Measurements from ENCODE around the gene AGXT. TPM values are rescaled to one million over a fixed set of nuclear protein-coding genes. Genes with fewer than 3 reads are reported as not detected.

Gene AGXT
- total RNA-seq, 1 experiment from 2014 or later: 0.16 TPM

GRCh38 chr2:240890691-240891090 lies 22.1 kb downstream of the AGXT start:
- in situ Hi-C loops (cut with HindIII; ENCODE audit: low pct_unique_long_range_greater_than_20kb, low sequenced_read_pairs): no loop called here
- no peak for DNase-seq (ENCODE audit: low read depth, low spot score)

DNA sequence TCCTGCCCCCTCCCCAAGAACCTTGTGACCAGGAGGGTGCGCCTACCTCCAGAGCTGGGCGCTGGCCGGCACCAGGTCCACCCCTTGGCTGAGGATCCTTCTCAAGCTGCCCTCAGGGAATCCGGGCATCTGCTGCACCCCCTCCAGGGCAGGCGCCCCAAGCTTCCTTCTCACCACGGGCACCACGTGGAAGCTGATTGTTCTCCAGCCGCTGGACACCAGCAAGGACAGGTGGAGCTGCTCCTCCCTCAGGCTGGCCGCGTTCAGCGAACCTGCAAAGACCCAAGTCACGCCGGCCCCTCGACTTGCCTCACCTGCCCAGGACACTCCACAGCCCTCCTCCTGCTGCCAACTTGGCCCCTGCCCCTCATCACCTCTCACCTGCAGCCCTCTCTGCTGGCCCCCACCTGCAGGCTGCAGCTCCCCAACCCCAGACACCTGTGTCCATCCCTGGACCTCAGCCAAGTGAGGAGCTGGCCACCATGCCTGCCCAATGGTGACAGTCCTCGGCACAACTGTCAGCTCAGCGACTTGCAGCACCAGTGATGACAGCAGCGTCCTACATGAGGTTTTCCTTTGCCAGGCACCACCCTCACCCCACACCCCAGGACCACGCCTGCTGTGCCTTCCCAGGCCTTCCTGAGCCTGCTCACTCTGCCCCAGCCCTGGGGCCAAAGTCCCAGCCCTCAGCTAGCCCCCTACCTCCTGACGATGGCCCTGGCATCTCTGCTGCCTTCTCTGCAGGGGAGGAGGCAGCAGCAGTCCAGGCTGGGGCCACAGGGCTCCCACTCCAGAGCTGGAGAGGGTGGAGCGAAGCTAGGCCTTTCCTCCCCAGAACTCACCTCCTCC lies 23.1 kb downstream of the AGXT start:
- in situ Hi-C loops (cut with HindIII; ENCODE audit: low pct_unique_long_range_greater_than_20kb, low sequenced_read_pairs): no loop called here
- no peak for DNase-seq (ENCODE audit: low read depth, low spot score)

DNA sequence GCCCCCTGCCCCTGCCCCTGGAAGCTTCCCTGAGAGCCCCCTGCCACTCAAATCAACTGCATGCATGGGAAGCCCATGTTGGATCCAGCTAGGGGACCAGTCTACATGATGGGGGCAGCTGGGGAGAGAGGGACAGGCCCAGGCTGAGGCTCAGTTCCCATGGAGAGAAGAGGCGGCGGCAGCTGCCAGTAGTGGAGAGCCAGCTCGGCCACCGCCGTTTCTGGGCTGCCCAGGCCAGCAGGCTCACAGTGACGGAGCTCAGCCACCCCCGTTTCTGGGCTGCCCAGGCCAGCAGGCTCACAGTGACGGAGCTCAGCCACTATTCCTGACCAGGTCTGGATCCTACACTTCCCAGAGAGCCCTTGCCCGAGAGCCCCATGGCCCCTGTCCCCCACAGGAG lies 23.7 kb downstream of the AGXT start:
- in situ Hi-C loops (cut with HindIII; ENCODE audit: low pct_unique_long_range_greater_than_20kb, low sequenced_read_pairs): no loop called here
- DNase-seq (ENCODE audit: low read depth, low spot score): no peak

DNA sequence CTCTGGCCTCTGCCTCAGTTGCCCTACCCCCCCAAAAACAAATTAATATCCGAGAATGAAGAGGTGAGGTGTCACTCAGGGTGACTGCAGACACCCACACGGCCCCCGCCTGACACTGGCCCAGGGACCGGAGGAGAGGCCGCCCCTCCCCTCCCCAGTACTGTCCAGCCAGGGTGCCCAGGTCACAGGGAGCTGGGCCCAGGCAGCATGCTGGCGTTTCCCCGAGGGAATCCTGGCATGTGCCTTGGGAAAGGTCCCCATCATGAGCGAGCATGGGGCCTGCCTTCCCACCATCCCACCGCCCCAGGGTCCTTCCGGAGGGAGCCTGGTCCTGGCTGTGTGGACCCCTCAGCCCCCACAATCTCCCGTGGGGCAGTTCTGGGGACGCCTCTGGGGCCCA lies 24.3 kb downstream of the AGXT start:
- no peak for DNase-seq (ENCODE audit: low read depth, low spot score)
- in situ Hi-C loops (cut with HindIII; ENCODE audit: low pct_unique_long_range_greater_than_20kb, low sequenced_read_pairs): no loop called here

DNA sequence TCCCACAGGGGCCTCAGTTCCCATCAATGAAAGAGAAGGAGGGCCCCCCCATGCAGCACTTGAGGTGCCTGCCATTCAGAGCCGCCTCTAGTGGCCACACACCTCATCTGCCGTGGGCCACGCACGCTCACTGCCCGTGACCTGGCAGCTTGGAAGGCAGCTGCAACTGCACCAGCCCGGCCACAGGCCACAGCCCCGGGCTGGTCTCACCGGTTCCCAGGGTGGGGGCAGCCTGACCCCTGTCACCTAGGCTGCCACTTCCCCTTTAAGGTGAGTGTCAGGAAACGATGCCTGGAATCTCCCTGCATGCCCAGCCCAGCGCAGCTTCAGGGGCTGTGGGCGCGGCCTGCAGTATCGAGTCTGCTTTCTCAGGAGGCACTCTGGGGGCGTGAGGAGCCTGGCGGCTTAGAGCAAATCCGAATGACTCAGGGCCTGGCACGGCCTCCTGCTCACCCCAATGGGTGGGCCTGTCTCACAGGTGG lies 24.8 kb downstream of the AGXT start:
- DNase-seq (ENCODE audit: low read depth, low spot score): no peak
- in situ Hi-C loops (cut with HindIII; ENCODE audit: low pct_unique_long_range_greater_than_20kb, low sequenced_read_pairs): no loop called here

GRCh38 chr2:240894006-240894405 lies 25.4 kb downstream of the AGXT start:
- in situ Hi-C loops (cut with HindIII; ENCODE audit: low pct_unique_long_range_greater_than_20kb, low sequenced_read_pairs): no loop called here
- no peak for DNase-seq (ENCODE audit: low read depth, low spot score)

- no peak for DNase-seq (ENCODE audit: low read depth, low spot score)
- in situ Hi-C loops (cut with HindIII; ENCODE audit: low pct_unique_long_range_greater_than_20kb, low sequenced_read_pairs): no loop called here
Observed at GRCh38 chr2:240894836-240895558, 26.4 kb downstream of the AGXT start.

GRCh38 chr2:240895656-240896388 lies 27.2 kb downstream of the AGXT start, which contains the start of gene MAB21L4:
Gene MAB21L4, minus strand, starts transcription at chr2:240896156. Its CDS starts 159 bp downstream, at chr2:240895997.
- DNase-seq (ENCODE audit: low read depth, low spot score): no peak
- in situ Hi-C loops (cut with HindIII; ENCODE audit: low pct_unique_long_range_greater_than_20kb, low sequenced_read_pairs): no loop called here

DNA sequence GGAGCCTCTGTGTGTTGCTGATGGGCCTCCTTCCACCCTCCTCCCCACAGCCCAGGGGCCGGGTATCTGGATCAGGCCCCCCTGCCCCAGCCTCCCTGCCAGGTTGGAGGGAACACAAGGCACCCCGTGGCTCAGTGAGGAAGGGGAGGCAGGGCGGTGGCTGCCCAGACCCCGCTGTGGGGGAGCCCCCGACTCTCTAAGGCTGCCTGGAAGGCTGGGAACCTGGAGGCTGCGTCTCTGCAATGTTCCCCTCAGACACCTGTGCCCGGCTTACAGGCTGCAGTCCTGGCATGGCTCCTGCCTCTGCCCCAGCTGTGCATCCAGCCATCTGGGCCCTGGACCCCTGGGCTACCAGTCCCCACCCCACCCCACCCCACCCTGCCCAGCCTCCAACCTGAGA lies 27.8 kb downstream of the AGXT start:
- DNase-seq (ENCODE audit: low read depth, low spot score): no peak
- in situ Hi-C loops (cut with HindIII; ENCODE audit: low pct_unique_long_range_greater_than_20kb, low sequenced_read_pairs): no loop called here

GRCh38 chr2:240896871-240897692 lies 28.5 kb downstream of the AGXT start:
- no peak for DNase-seq (ENCODE audit: low read depth, low spot score)
- in situ Hi-C loops (cut with HindIII; ENCODE audit: low pct_unique_long_range_greater_than_20kb, low sequenced_read_pairs): no loop called here

DNA sequence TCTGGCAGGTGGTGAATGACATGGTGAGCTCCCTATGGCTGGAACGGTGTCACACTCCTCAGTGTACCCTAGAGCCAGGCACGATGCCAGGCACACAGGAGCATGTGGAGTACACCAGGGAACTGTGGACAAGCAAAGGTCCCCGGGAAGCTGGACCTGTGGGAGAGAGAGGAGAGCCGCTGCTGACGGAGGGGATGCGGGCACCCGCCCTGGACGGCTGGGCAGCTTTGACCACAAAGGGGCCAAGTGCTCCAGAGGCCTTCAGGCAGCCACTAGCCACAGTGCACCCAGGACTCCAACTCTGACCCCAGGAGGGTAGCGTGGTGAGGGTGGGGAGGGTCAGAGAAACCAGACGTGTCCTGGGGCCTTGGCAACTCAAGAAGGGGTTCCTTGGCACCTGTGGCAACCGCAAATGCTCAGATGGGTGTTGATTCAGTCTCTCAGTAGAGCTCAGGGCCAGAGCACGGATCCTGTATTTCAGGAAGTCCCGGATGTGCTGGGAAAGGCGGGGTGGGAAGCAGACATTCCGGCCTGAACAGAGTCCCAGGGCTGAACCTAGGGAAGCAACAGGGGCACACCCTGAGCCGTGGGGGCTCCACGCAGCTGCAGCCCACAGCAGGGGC lies 29.6 kb downstream of the AGXT start:
- no peak for DNase-seq (ENCODE audit: low read depth, low spot score)
- in situ Hi-C loops (cut with HindIII; ENCODE audit: low pct_unique_long_range_greater_than_20kb, low sequenced_read_pairs): no loop called here

DNA sequence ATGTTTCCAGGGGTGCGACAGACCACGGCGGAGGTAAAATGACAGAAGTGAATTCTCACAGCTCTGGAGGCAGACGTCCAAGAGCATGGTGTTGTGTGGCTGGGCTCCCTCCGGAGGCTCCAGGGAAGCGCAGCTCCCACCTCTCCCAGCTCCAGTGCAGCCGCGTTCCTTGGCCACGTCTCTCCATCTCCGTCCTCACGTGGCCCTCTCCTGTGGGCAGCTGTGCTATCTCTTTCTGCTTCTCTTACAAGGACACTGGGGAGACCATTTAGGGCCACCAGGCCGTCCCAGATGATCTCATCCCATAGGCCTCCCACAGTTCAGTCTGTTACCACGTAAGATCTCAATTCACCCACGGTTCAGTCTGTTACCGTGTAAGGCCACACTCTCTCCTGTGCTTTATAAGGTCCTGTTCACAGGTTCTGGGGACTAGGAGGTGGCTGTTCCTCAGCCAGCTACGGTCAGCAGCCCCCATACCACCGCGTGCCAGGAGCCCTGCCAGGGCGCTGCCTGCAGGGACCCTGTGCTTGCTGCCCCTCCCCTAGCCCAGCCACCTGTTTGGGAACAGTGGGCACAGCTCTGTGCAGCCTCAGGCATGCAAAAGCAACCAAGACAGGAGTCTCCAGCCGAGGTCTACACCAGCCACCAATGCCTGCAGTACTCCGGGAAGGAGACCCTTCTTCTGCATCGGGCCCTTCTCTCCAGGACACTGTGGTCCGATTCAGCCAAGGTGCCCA lies 30.3 kb downstream of the AGXT start:
- DNase-seq (ENCODE audit: low read depth, low spot score): no peak
- in situ Hi-C loops (cut with HindIII; ENCODE audit: low pct_unique_long_range_greater_than_20kb, low sequenced_read_pairs): no loop called here

DNA sequence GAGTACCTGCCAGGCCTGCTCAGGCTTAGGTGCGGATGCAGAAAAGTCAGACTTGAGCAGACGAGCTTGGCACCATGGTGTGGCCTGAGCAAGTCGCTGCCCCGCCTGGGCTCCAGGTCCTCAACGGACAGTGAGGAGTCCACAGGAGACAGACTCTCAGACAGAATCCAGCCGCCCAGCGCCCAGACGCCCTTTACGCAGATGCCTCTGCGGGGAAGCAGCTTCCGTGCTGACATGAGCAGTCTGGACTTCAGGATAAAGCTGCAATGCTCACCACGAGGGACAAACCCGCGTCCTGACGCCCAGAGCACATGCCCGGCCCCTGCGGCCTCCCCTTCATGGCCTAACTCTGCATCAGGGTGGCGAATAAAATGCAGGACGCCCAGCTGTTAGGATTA lies 30.8 kb downstream of the AGXT start:
- no peak for DNase-seq (ENCODE audit: low read depth, low spot score)
- in situ Hi-C loops (cut with HindIII; ENCODE audit: low pct_unique_long_range_greater_than_20kb, low sequenced_read_pairs): no loop called here

GRCh38 chr2:240900141-240900860 lies 31.7 kb downstream of the AGXT start:
- in situ Hi-C loops (cut with HindIII; ENCODE audit: low pct_unique_long_range_greater_than_20kb, low sequenced_read_pairs): no loop called here
- no peak for DNase-seq (ENCODE audit: low read depth, low spot score)

GRCh38 chr2:240901986-240902614 lies 33.5 kb downstream of the AGXT start:
- no peak for DNase-seq (ENCODE audit: low read depth, low spot score)
- in situ Hi-C loops (cut with HindIII; ENCODE audit: low pct_unique_long_range_greater_than_20kb, low sequenced_read_pairs): no loop called here

Data from SK-MEL-5 (cell line).